Adrenal gland (tissue), 5 donors: ENCODE data around the gene TAF11L9.

ENCODE experiments used
- POLR2A ChIP-seq, 2 donors: fragments of 450-650 bp; IDR thresholded peaks; one replicate each; pipeline ENCODE4 v1.6.1; 2017; ENCODE audit warnings: antibody characterized with exemption in 2 of 2, mild to moderate bottlenecking in 2 of 2, moderate library complexity in 1 of 2
- TF ChIP-seq, protein P1 (sequence below), 6 experiments: fragments of 450-650 bp in 4 of 6; fragments of 200-600 bp in 2 of 6; sonication (generic) in 1 of 6; IDR thresholded peaks; 1 replicate in 5 of 6; 2 replicates in 1 of 6; pipeline versions ENCODE4 v1.5.1 to v1.8.0; 2016 to 2021; ENCODE audit warnings: antibody characterized with exemption in 6 of 6, mild to moderate bottlenecking in 2 of 6, moderate library complexity in 1 of 6
- donor health status: DM: no; HTN: no; CAD: no.

DNA sequence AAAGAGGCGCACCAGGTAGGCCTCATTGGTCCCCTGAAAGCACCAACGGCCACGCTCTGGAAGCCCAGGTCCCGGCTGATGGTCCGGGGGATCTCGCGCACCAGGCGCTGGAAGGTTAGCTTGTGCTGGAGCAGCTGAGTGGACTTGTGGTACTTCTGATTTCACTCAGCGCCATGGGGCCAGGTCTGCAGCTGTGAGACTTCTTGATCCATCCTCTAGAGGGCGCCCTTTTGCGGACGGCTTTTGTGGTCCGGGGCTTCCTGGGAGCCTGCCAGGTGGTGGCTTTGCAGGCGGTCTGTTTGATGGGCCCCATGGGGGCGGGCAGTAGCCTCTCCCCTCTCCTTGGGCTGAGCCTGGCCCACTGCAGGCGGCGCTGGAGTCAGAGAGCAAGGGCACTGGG, 26.4 kb upstream of the TAF11L9 start:
- TF ChIP-seq, protein P1, sequence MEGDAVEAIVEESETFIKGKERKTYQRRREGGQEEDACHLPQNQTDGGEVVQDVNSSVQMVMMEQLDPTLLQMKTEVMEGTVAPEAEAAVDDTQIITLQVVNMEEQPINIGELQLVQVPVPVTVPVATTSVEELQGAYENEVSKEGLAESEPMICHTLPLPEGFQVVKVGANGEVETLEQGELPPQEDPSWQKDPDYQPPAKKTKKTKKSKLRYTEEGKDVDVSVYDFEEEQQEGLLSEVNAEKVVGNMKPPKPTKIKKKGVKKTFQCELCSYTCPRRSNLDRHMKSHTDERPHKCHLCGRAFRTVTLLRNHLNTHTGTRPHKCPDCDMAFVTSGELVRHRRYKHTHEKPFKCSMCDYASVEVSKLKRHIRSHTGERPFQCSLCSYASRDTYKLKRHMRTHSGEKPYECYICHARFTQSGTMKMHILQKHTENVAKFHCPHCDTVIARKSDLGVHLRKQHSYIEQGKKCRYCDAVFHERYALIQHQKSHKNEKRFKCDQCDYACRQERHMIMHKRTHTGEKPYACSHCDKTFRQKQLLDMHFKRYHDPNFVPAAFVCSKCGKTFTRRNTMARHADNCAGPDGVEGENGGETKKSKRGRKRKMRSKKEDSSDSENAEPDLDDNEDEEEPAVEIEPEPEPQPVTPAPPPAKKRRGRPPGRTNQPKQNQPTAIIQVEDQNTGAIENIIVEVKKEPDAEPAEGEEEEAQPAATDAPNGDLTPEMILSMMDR (IDR thresholded peaks at IDR 0.05), result no peak
- TF ChIP-seq POLR2A (IDR thresholded peaks at IDR 0.05), result no peak
